HFFc6 (cell line): ENCODE measurements around the gene ATP1B2. TPM values are rescaled to one million over a fixed set of nuclear protein-coding genes. Genes with fewer than 3 reads are reported as not detected.
"Not testable (repeated sequence)": the region's sequence is repeated elsewhere in the genome, so short reads cannot be mapped to it uniquely, and the experiment has no call there.

Experiments used
- DNase-seq: peaks from one replicate; pipeline ENCODE4 v3.0.0-alpha.2; 2018
- H3K27ac Mint-ChIP-seq: 2 replicates; pipeline ENCODE4 v1.8.0; 2020; ENCODE audit warnings: mild to moderate bottlenecking, mixed read lengths
- H3K27me3 Mint-ChIP-seq: 2 replicates; pipeline ENCODE4 v1.8.0; 2021; ENCODE audit warnings: mild to moderate bottlenecking, moderate library complexity, mixed read lengths; ENCODE audit not compliant: insufficient read depth
- H3K36me3 Mint-ChIP-seq: 2 replicates; pipeline ENCODE4 v1.8.0; 2021; ENCODE audit warnings: low read depth, mixed read lengths
- H3K4me1 Mint-ChIP-seq: 2 replicates; pipeline ENCODE4 v1.8.0; 2020; ENCODE audit warnings: low read depth, mixed read lengths
- H3K4me3 Mint-ChIP-seq: 2 replicates; pipeline ENCODE4 v1.8.0; 2020; ENCODE audit warnings: mild to moderate bottlenecking, moderate library complexity, mixed read lengths
- H3K9me3 Mint-ChIP-seq: 2 replicates; pipeline ENCODE4 v1.8.0; 2020; ENCODE audit warnings: mild to moderate bottlenecking, mixed read lengths
- total RNA-seq, 6 experiments: library from RNA; stranded (reverse); fragmentation: NEBNext Ultra II Directional; extraction: Animal tissue kit (Norgen Biotek cat#: 25700); gene quantifications; 2 replicates in 1 of 6; 3 replicates in 5 of 6; pipeline ENCODE4 v1.2.3, GENCODE V29; 2021
- TF ChIP-seq, protein P1 (sequence below): fragments of 200-600 bp; sonication (generic); IDR thresholded peaks from 2 replicates; pipeline ENCODE4 v1.5.0; 2021; ENCODE audit warnings: antibody characterized with exemption, mild to moderate bottlenecking

Gene ATP1B2
- total RNA-seq, 6 experiments from 2014 or later = not detected

- no peak for DNase-seq
- peaks cover 6% of the 10 kb centered on the region; the same call in 1 of the 2 replicates for H3K36me3 Mint-ChIP-seq
- H3K27me3 Mint-ChIP-seq = peaks cover 17% of the 10 kb centered on the region
- no peaks in the 10 kb centered on the region for H3K4me1 Mint-ChIP-seq
- peaks cover 7% of the 10 kb centered on the region; the same call in 1 of the 2 replicates for H3K9me3 Mint-ChIP-seq
- TF ChIP-seq, protein P1, sequence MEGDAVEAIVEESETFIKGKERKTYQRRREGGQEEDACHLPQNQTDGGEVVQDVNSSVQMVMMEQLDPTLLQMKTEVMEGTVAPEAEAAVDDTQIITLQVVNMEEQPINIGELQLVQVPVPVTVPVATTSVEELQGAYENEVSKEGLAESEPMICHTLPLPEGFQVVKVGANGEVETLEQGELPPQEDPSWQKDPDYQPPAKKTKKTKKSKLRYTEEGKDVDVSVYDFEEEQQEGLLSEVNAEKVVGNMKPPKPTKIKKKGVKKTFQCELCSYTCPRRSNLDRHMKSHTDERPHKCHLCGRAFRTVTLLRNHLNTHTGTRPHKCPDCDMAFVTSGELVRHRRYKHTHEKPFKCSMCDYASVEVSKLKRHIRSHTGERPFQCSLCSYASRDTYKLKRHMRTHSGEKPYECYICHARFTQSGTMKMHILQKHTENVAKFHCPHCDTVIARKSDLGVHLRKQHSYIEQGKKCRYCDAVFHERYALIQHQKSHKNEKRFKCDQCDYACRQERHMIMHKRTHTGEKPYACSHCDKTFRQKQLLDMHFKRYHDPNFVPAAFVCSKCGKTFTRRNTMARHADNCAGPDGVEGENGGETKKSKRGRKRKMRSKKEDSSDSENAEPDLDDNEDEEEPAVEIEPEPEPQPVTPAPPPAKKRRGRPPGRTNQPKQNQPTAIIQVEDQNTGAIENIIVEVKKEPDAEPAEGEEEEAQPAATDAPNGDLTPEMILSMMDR = no peak
- no peak overlapping the region for H3K27ac Mint-ChIP-seq
- no peak overlapping the region for H3K4me3 Mint-ChIP-seq
Measured at GRCh38 chr17:7640783-7641182, 9.9 kb upstream of the ATP1B2 start.

GRCh38 chr17:7641635-7642034, 9.1 kb upstream of the ATP1B2 start:
- not testable (repeated sequence) for H3K36me3 Mint-ChIP-seq, H3K4me1 Mint-ChIP-seq, H3K27ac Mint-ChIP-seq, H3K4me3 Mint-ChIP-seq, DNase-seq, H3K9me3 Mint-ChIP-seq
- peaks cover 13% of the 10 kb centered on the region for H3K27me3 Mint-ChIP-seq

- Mint-ChIP-seq H3K9me3 (peaks cover 7% of the 10 kb centered on the region; the same call in 1 of the 2 replicates), H3K36me3 (peaks cover 6% of the 10 kb centered on the region; the same call in 1 of the 2 replicates), H3K4me3 (no peak overlapping the region), H3K27ac (no peak overlapping the region), H3K27me3 (peaks cover 29% of the 10 kb centered on the region), H3K4me1 (peaks cover under 1% of the 10 kb centered on the region; the same call in 1 of the 2 replicates)
- DNase-seq = no peak
- TF ChIP-seq, protein P1 = no peak
Measured at GRCh38 chr17:7644775-7645174, 6.0 kb upstream of the ATP1B2 start.

DNA sequence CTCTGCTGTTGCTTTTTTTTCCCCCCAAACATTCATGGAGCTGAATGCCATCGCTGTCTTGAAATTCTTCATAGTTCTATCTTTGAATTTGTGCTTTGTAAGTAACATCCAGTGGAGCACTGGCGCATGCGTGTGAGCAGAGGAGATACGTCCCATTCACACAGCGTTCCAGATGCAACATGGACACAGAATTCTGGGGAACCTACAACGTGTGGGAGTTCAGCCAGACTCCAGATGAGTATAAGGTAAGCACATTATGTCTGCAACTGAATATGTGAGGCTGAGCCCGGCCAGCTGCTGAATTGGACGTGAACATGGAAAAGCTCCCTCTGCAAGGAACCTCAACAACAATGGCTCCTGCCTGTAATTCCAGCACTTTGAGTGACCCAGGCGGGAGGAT, 4.3 kb upstream of the ATP1B2 start:
- peaks cover 4% of the 10 kb centered on the region; the same call in 1 of the 2 replicates for H3K36me3 Mint-ChIP-seq
- peaks cover 38% of the 10 kb centered on the region for H3K27me3 Mint-ChIP-seq
- TF ChIP-seq, protein P1 = no peak
- H3K4me1 Mint-ChIP-seq = peaks cover 10% of the 10 kb centered on the region
- H3K27ac Mint-ChIP-seq = no peak overlapping the region
- no peak overlapping the region for H3K4me3 Mint-ChIP-seq
- H3K9me3 Mint-ChIP-seq = peaks cover 6% of the 10 kb centered on the region; the same call in 1 of the 2 replicates
- no peak for DNase-seq

DNA sequence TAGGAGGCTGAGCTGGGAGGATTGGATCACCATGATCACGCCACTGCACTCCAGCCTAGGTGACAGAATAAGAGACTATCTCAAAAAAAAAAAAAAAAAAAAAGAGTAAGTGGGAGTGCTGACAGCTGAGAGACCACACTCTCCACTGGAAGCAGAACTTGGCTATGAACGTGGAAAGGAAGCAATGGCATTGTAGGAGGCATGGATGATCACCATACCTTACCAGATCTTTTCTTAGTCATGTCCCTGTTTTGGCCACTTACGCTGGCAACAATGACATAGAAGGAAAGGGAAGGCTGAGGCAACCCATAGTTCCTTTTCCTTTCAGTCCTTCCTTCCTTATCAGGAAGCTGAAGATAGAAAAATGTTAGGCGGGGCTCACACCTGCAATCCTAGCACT, 3.7 kb upstream of the ATP1B2 start:
- TF ChIP-seq, protein P1 = no peak
- peaks cover 10% of the 10 kb centered on the region for H3K4me1 Mint-ChIP-seq
- no peak overlapping the region for H3K4me3 Mint-ChIP-seq
- no peak for DNase-seq
- no peaks in the 10 kb centered on the region for H3K36me3 Mint-ChIP-seq
- no peak overlapping the region for H3K27ac Mint-ChIP-seq
- peaks cover 37% of the 10 kb centered on the region for H3K27me3 Mint-ChIP-seq
- H3K9me3 Mint-ChIP-seq = 0 out of 2 replicates have a peak, but pooled peaks cover under 1% of the 10 kb centered on the region

- Mint-ChIP-seq H3K27ac (no peak overlapping the region), H3K27me3 (peaks cover 56% of the 10 kb centered on the region), H3K4me1 (peaks cover 10% of the 10 kb centered on the region), H3K9me3 (no peaks in the 10 kb centered on the region), H3K4me3 (peak overlapping the region; percentile 46; the same call in 1 of the 2 replicates), H3K36me3 (no peaks in the 10 kb centered on the region)
- DNase-seq = no peak
- TF ChIP-seq, protein P1 = no peak
Measured at GRCh38 chr17:7651097-7651664, 455 bp downstream of the ATP1B2 start.
